Body of pancreas (tissue), 4 donors: ENCODE results near the gene MACF1. TPM values are rescaled to one million over a fixed set of nuclear protein-coding genes. Genes with fewer than 3 reads are reported as not detected.

Source experiments
- ATAC-seq: fragments of 150-250 bp; one replicate; pipeline ENCODE4 v1.9.1; 2016
- DNase-seq, 4 donors: peaks; one replicate each; pipeline ENCODE4 v3.0.0-alpha.2; 2019
- H3K27ac ChIP-seq, 4 donors: fragments of 200-600 bp; sonication (generic); 1 replicate in 3 of 4; 2 replicates in 1 of 4; pipeline versions ENCODE4 v1.5.1 to v1.6.1; 2016 to 2019; ENCODE audit warnings: mild to moderate bottlenecking in 1 of 4, mixed read lengths in 1 of 4, moderate library complexity in 1 of 4
- H3K27me3 ChIP-seq, 2 donors: fragments of 200-600 bp; sonication (generic); one replicate each; pipeline ENCODE4 v1.6.0; 2016; ENCODE audit warnings: mild to moderate bottlenecking in 1 of 2
- H3K36me3 ChIP-seq, 2 donors: fragments of 200-600 bp; sonication (generic); replicated peaks in 1 of 2; 2 replicates each; pipeline ENCODE4 v1.5.1; 2016; ENCODE audit warnings: low read depth in 2 of 2; ENCODE audit not compliant: insufficient read depth in 1 of 2
- H3K4me1 ChIP-seq: fragments of 200-600 bp; sonication (generic); one replicate; pipeline ENCODE4 v1.6.0; 2016
- H3K4me3 ChIP-seq, 2 donors: fragments of 200-600 bp; sonication (generic); 1 replicate in 1 of 2; 2 replicates in 1 of 2; pipeline ENCODE4 v1.5.1; 2016 to 2019
- H3K9me3 ChIP-seq, 3 donors: fragments of 200-600 bp; sonication (generic); 1 replicate in 2 of 3; 2 replicates in 1 of 3; pipeline ENCODE4 v1.5.1; 2016
- POLR2A ChIP-seq, 3 donors: fragments of 450-650 bp; IDR thresholded peaks; one replicate each; pipeline ENCODE4 v1.6.1; 2016; ENCODE audit warnings: antibody characterized with exemption in 3 of 3, mild to moderate bottlenecking in 2 of 3
- WGBS, 2 donors: methylation state at CpG; one replicate each; pipeline ENCODE4 v1.1.5; 2017; 5-methylcytosine and 5-hydroxymethylcytosine counted together
- intact Hi-C: fragments of 100-400 bp; cut with DNase I; formaldehyde crosslinking; loops from one replicate; pipeline ENCODE4 v1.15.1; 2023
- total RNA-seq, 2 donors: library from RNA; depleted of rRNA; stranded (reverse); fragments of >200 nt; gene quantifications; one replicate each; pipeline ENCODE4 v1.1.0, GENCODE V29; 2016
- TF ChIP-seq, protein P1 (sequence below), 7 experiments: fragments of 450-650 bp in 4 of 7; fragments of 200-600 bp in 3 of 7; sonication (generic) in 3 of 7; IDR thresholded peaks; one replicate each; pipeline ENCODE4 v1.5.1; 2016 to 2019; ENCODE audit warnings: antibody characterized with exemption in 7 of 7

The MACF1 gene
- total RNA-seq, 2 donors from 2014 or later: 144 to 190 TPM

DNA sequence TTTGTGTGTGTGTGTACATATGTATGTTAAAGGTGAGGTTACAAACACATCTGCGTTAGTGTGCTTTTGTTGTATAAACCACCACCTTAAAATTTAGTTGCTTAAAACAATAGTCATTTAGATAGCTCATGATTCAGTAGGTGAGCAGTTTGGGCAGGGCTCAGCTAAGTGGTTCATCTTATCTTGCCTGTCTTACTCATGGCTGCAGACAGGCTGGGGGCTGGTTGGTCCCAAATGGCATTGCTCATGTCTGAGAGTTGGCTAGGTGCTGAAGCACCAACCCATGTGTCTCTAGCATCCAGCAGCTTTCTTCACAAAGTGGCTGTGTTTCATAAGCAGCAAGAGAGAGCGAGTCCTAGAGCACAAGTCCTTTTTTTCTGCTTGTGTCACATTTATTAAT is 91.4 kb downstream of the MACF1 start:
- H3K27ac ChIP-seq: no peak overlapping the region
- ATAC-seq (no peak), DNase-seq (no peak)
- peaks cover 0 to 31% of the 10 kb centered on the region in 2 donors for H3K36me3 ChIP-seq
- no peaks in the 10 kb centered on the region for H3K27me3 ChIP-seq
- H3K4me1 ChIP-seq: peaks cover 31% of the 10 kb centered on the region
- WGBS, 2 donors: 97 to 100% methylated on average over 2 of the region's 2 CpGs
- H3K4me3 ChIP-seq: no peak overlapping the region
- no peaks in the 10 kb centered on the region for H3K9me3 ChIP-seq
- TF ChIP-seq, protein P1, sequence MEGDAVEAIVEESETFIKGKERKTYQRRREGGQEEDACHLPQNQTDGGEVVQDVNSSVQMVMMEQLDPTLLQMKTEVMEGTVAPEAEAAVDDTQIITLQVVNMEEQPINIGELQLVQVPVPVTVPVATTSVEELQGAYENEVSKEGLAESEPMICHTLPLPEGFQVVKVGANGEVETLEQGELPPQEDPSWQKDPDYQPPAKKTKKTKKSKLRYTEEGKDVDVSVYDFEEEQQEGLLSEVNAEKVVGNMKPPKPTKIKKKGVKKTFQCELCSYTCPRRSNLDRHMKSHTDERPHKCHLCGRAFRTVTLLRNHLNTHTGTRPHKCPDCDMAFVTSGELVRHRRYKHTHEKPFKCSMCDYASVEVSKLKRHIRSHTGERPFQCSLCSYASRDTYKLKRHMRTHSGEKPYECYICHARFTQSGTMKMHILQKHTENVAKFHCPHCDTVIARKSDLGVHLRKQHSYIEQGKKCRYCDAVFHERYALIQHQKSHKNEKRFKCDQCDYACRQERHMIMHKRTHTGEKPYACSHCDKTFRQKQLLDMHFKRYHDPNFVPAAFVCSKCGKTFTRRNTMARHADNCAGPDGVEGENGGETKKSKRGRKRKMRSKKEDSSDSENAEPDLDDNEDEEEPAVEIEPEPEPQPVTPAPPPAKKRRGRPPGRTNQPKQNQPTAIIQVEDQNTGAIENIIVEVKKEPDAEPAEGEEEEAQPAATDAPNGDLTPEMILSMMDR (IDR thresholded peaks at IDR 0.05): no peak
- no peak for TF ChIP-seq POLR2A (IDR thresholded peaks at IDR 0.05)
- intact Hi-C loops: no loop called here

DNA sequence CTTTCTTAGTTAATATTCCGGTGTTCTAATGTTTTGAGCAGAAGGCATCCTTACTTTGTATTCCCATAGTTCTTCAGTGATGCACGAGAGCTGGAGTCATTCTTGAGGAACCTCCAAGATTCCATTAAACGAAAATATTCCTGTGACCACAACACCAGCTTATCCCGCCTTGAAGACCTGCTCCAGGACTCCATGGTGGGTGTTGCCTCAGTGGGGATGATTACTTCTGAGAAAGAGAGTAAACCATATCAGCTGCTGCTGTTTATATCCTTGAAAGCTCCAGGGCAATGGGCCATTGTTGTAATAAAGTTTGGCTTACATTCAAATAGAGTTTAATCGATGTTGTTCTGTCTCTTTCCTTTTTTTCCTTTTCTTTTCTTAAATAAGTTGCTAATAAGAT is 93.1 kb downstream of the MACF1 start:
- Histone ChIP-seq H3K4me1 (peaks cover 23% of the 10 kb centered on the region), H3K9me3 (no peaks in the 10 kb centered on the region), H3K36me3 (peaks cover 0 to 31% of the 10 kb centered on the region in 2 donors), H3K4me3 (no peak overlapping the region), H3K27me3 (no peaks in the 10 kb centered on the region), H3K27ac (no peak overlapping the region)
- intact Hi-C loops: no loop called here
- TF ChIP-seq, protein P1 (IDR thresholded peaks at IDR 0.05): no peak
- no peak for TF ChIP-seq POLR2A (IDR thresholded peaks at IDR 0.05)
- DNase-seq (peak in 2 of 4 donors; percentile 12 to 19), ATAC-seq (no peak)
- 29 to 50% methylated on average over 5 of the region's 5 CpGs for WGBS, 2 donors

DNA sequence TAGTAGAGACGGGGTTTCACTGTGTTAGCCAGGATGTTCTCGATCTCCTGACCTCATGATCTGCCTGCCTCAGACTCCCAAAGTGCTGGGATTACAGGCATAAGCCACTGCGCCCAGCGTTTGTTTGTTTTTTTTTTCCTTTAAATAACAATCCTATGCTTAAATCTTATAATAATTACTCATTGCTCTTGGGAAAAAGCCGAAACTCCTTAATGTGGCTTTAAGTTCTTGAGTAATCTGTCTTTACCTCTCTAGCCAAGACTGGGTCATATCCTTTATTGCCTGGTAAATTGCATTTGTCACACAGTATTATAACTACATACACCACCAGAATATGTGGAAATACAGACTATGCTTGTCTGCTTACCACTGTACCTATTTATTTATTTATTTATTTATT is 97.1 kb downstream of the MACF1 start:
- intact Hi-C loops: no loop called here
- no peak for TF ChIP-seq POLR2A (IDR thresholded peaks at IDR 0.05)
- TF ChIP-seq, protein P1 (IDR thresholded peaks at IDR 0.05): no peak
- Histone ChIP-seq H3K4me3 (no peak overlapping the region), H3K27ac (no peak overlapping the region), H3K9me3 (no peaks in the 10 kb centered on the region), H3K36me3 (peaks cover 0 to 22% of the 10 kb centered on the region in 2 donors), H3K4me1 (peaks cover 16% of the 10 kb centered on the region), H3K27me3 (no peaks in the 10 kb centered on the region)
- 89 to 93% methylated on average over 5 of the region's 5 CpGs for WGBS, 2 donors
- ATAC-seq: no peak
- DNase-seq: no peak

- H3K4me1 ChIP-seq: peaks cover 12% of the 10 kb centered on the region
- no peaks in the 10 kb centered on the region for H3K27me3 ChIP-seq
- H3K36me3 ChIP-seq: peaks cover 0 to 17% of the 10 kb centered on the region in 2 donors
- no peaks in the 10 kb centered on the region for H3K9me3 ChIP-seq
- intact Hi-C loops: no loop called here
- ATAC-seq (no peak), DNase-seq (no peak)
- H3K4me3 ChIP-seq: no peak overlapping the region
- whole genome bisulfite sequencing, 2 donors: 58 to 66% methylated on average over 2 of the region's 2 CpGs
- TF ChIP-seq, protein P1 (IDR thresholded peaks at IDR 0.05): no peak
- TF ChIP-seq POLR2A (IDR thresholded peaks at IDR 0.05): no peak
- no peak overlapping the region for H3K27ac ChIP-seq
Measured at GRCh38 chr1:39305555-39305954, 101.1 kb downstream of the MACF1 start.

DNA sequence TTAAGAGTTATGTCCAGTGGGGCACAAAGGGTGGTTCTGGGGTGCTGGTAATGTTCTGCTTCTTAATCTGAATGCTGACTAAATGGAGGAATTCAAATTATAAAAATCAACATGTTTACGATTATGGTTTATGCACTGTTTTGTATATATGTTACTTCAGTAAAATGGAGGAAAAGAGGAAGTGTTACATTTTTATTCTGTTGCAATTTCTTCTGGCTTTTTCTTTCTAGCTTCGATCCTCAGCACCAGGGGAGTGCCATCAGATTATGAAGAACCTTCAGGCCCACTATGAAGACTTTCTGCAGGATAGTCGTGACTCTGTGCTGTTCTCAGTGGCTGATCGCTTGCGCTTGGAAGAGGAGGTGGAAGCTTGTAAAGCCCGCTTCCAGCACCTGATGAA is 105.5 kb downstream of the MACF1 start:
- no peak for ATAC-seq
- H3K4me1 ChIP-seq: peaks cover 12% of the 10 kb centered on the region
- 88 to 93% methylated on average over 6 of the region's 6 CpGs for WGBS, 2 donors
- peaks cover 0 to 17% of the 10 kb centered on the region in 2 donors for H3K36me3 ChIP-seq
- DNase-seq: no peak
- no peaks in the 10 kb centered on the region for H3K27me3 ChIP-seq
- TF ChIP-seq, protein P1 (IDR thresholded peaks at IDR 0.05): no peak
- no peak for TF ChIP-seq POLR2A (IDR thresholded peaks at IDR 0.05)
- H3K27ac ChIP-seq: no peak overlapping the region
- H3K9me3 ChIP-seq: no peaks in the 10 kb centered on the region
- H3K4me3 ChIP-seq: no peak overlapping the region
- intact Hi-C loops: no loop called here
